Astrocyte (in vitro differentiated cells and primary cell): Measurements from ENCODE around the gene C15orf62. TPM values are rescaled to one million over a fixed set of nuclear protein-coding genes. Genes with fewer than 3 reads are reported as not detected.

ENCODE experiments used
- DNase-seq: peaks from one replicate; pipeline ENCODE4 v3.0.0-alpha.2; 2010; ENCODE audit warnings: low read depth
- FAIRE-seq: peaks from 2 replicates; lab custom pipeline; 2011; peaks lifted over from hg19 to GRCh38; lab: Jason Lieb, UNC
- H2AFZ ChIP-seq: 2 replicates; pipeline ENCODE4 v1.6.0; 2012; ENCODE audit warnings: low read depth, low read length, inconsistent platforms
- H3K27ac ChIP-seq: 2 replicates; pipeline ENCODE4 v1.5.1; 2011; ENCODE audit warnings: low read depth, low read length, inconsistent platforms
- H3K27me3 ChIP-seq: 2 replicates; pipeline ENCODE4 v1.6.0; 2011; ENCODE audit warnings: low read length, inconsistent platforms; ENCODE audit not compliant: insufficient read depth
- H3K36me3 ChIP-seq: 2 replicates; pipeline ENCODE4 v1.5.1; 2011; ENCODE audit warnings: low read length, inconsistent platforms; ENCODE audit not compliant: insufficient read depth
- H3K4me1 ChIP-seq: 2 replicates; pipeline ENCODE4 v1.5.1; 2011; ENCODE audit warnings: low read length, inconsistent platforms; ENCODE audit not compliant: insufficient read depth
- H3K4me2 ChIP-seq: 2 replicates; pipeline ENCODE4 v1.6.0; 2012; ENCODE audit warnings: low read length, inconsistent platforms
- H3K4me3 ChIP-seq: 2 replicates; pipeline ENCODE4 v1.5.1; 2011; ENCODE audit warnings: low read depth, mild to moderate bottlenecking, low read length, inconsistent platforms; ENCODE audit not compliant: insufficient read depth
- H3K79me2 ChIP-seq: 2 replicates; pipeline ENCODE4 v1.6.0; 2012; ENCODE audit warnings: mild to moderate bottlenecking, low read length, inconsistent platforms; ENCODE audit not compliant: insufficient read depth
- H3K9ac ChIP-seq: 2 replicates; pipeline ENCODE4 v1.6.0; 2012; ENCODE audit warnings: mild to moderate bottlenecking, low read length, inconsistent platforms
- H3K9me3 ChIP-seq: 2 replicates; pipeline ENCODE4 v1.5.1; 2012; ENCODE audit warnings: low read depth, mild to moderate bottlenecking, low read length, inconsistent platforms; ENCODE audit not compliant: insufficient read depth
- H4K20me1 ChIP-seq: 2 replicates; pipeline ENCODE4 v1.6.0; 2012; ENCODE audit warnings: low read length, inconsistent platforms; ENCODE audit not compliant: insufficient read depth
- H3K27ac Mint-ChIP-seq: one replicate; pipeline ENCODE4 v1.8.0; 2021; ENCODE audit warnings: mild to moderate bottlenecking, mixed read lengths; ENCODE audit not compliant: unreplicated experiment
- H3K27me3 Mint-ChIP-seq: one replicate; pipeline ENCODE4 v1.8.0; 2021; ENCODE audit warnings: low read depth, mixed read lengths; ENCODE audit not compliant: unreplicated experiment
- H3K36me3 Mint-ChIP-seq: one replicate; pipeline ENCODE4 v1.8.0; 2021; ENCODE audit warnings: low read depth, mixed read lengths; ENCODE audit not compliant: unreplicated experiment
- H3K4me1 Mint-ChIP-seq: one replicate; pipeline ENCODE4 v1.8.0; 2021; ENCODE audit warnings: low read depth, mixed read lengths; ENCODE audit not compliant: unreplicated experiment
- H3K4me3 Mint-ChIP-seq: one replicate; pipeline ENCODE4 v1.8.0; 2021; ENCODE audit warnings: mild to moderate bottlenecking, moderate library complexity, mixed read lengths; ENCODE audit not compliant: unreplicated experiment
- H3K9me3 Mint-ChIP-seq: one replicate; pipeline ENCODE4 v1.8.0; 2021; ENCODE audit warnings: mild to moderate bottlenecking, mixed read lengths; ENCODE audit not compliant: unreplicated experiment
- EZH2 ChIP-seq: IDR thresholded peaks from 2 replicates; pipeline ENCODE4 v1.6.1; 2012; ENCODE audit warnings: mild to moderate bottlenecking, low read length, inconsistent platforms; ENCODE audit not compliant: insufficient read depth
- total RNA-seq: library from RNA; stranded (reverse); gene quantifications from 2 replicates; pipeline ENCODE4 v1.2.1, GENCODE V29; 2021
- TF ChIP-seq, protein P1 (sequence below): IDR thresholded peaks from 2 replicates; pipeline ENCODE4 v1.5.1; 2011; ENCODE audit warnings: low read depth, mild to moderate bottlenecking, inconsistent platforms, low read length, moderate library complexity; ENCODE audit not compliant: insufficient read depth

The C15orf62 gene
- total RNA-seq, 1 donor from 2014 or later, result not detected

DNA sequence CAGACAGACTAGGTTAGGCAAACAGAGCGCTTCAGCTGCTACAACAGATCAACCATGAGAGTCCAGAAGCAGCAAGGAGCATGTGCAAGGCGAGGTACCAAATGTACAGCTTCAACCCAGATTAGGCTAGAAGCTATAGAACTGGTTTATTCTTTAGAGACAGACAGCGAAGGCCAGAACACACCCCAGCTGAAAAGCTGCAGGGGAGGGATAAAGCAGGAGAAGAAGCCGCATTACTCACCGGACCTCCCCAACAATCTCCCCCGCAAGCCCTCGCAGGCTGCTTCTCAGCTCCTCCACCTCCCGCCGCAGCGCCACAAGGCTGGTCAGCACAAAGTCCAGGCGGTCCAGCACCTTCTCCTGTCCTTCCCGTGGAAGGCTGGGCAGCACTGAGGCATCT lies 18.0 kb upstream of the C15orf62 start:
- no peak overlapping the region for H2AFZ ChIP-seq
- no peaks in the 10 kb centered on the region for H3K9me3 Mint-ChIP-seq
- peaks cover 8% of the 10 kb centered on the region for H3K4me1 ChIP-seq
- H3K27ac Mint-ChIP-seq, result no peak overlapping the region
- H3K9me3 ChIP-seq, result no peaks in the 10 kb centered on the region
- peaks cover 12% of the 10 kb centered on the region for H3K4me1 Mint-ChIP-seq
- H4K20me1 ChIP-seq, result peaks cover 31% of the 10 kb centered on the region
- peaks cover 2% of the 10 kb centered on the region for H3K36me3 Mint-ChIP-seq
- peaks cover 4% of the 10 kb centered on the region for H3K36me3 ChIP-seq
- no peak overlapping the region for H3K9ac ChIP-seq
- no peak overlapping the region for H3K4me2 ChIP-seq
- H3K79me2 ChIP-seq, result peaks cover 45% of the 10 kb centered on the region
- no peak overlapping the region for H3K4me3 Mint-ChIP-seq
- DNase-seq (no peak), FAIRE-seq (no peak)
- no peak overlapping the region for H3K27ac ChIP-seq
- H3K4me3 ChIP-seq, result no peak overlapping the region
- H3K27me3 ChIP-seq, result no peaks in the 10 kb centered on the region
- no peak for TF ChIP-seq EZH2
- TF ChIP-seq, protein P1, sequence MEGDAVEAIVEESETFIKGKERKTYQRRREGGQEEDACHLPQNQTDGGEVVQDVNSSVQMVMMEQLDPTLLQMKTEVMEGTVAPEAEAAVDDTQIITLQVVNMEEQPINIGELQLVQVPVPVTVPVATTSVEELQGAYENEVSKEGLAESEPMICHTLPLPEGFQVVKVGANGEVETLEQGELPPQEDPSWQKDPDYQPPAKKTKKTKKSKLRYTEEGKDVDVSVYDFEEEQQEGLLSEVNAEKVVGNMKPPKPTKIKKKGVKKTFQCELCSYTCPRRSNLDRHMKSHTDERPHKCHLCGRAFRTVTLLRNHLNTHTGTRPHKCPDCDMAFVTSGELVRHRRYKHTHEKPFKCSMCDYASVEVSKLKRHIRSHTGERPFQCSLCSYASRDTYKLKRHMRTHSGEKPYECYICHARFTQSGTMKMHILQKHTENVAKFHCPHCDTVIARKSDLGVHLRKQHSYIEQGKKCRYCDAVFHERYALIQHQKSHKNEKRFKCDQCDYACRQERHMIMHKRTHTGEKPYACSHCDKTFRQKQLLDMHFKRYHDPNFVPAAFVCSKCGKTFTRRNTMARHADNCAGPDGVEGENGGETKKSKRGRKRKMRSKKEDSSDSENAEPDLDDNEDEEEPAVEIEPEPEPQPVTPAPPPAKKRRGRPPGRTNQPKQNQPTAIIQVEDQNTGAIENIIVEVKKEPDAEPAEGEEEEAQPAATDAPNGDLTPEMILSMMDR, result no peak
- no peaks in the 10 kb centered on the region for H3K27me3 Mint-ChIP-seq

- Mint-ChIP-seq H3K9me3 (no peaks in the 10 kb centered on the region), H3K27me3 (no peaks in the 10 kb centered on the region), H3K4me1 (peaks cover 12% of the 10 kb centered on the region), H3K36me3 (peaks cover 2% of the 10 kb centered on the region), H3K4me3 (peak overlapping the region; percentile 91), H3K27ac (peak overlapping the region; percentile 72)
- Histone ChIP-seq H3K4me3 (peak overlapping the region; percentile 91), H3K4me1 (peaks cover 8% of the 10 kb centered on the region), H3K36me3 (peaks cover 2% of the 10 kb centered on the region), H3K9ac (peak overlapping the region; percentile 91), H3K9me3 (no peaks in the 10 kb centered on the region), H4K20me1 (peaks cover 9% of the 10 kb centered on the region), H3K79me2 (peaks cover 45% of the 10 kb centered on the region), H3K4me2 (peak overlapping the region; percentile 98), H3K27me3 (no peaks in the 10 kb centered on the region), H3K27ac (peak overlapping the region; percentile 62), H2AFZ (peak overlapping the region; percentile 88)
- DNase-seq, result no peak
- FAIRE-seq, result no peak
- TF ChIP-seq, protein P1, result no peak
- no peak for TF ChIP-seq EZH2
Observed at GRCh38 chr15:40754574-40754882, 15.3 kb upstream of the C15orf62 start.

DNA sequence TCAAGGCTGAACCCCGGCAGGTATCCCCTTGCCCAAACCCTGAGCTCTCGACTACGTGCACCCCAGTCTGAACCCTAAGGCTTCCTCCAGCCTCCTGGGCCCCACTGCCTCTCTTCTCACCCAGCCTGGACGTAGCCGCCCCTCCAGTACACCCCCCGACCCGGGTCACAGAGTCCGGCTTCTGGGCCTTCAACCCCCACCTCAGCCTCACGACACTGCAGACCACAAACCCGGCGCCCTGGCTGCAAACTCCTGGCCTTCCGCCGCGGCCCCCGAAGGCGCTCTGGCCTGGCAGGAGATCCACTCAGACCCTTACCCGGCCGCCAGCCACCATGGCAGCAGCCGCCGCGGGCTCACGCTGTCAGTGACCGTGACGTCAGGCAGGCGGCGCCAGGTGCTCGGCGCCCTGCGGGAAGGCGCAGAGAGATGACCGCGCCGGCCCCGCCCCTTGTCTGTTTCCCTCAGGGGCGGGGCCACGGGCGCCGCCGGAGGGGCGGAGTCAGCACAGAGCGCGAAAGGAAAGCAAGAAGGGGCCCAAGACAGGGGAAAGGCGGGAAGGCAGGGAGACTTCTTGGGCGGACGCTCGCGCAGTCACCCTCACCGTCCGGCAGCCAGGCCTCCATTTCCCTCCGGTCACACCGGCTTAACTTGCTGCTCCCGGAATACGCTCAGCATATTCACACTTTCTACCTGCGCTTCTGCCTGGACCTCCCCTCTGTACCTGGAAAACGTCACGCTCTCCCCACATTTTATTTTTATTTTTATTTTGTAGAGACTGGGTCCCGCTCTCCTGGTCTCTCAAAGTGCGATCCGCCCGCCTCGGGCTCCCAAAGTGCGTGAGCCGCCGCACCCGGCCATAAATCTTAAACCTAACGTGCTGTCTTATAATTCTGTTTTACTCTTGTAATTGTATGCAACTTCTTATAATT lies 14.6 kb upstream of the C15orf62 start, which contains the start of gene RMDN3:
RMDN3 (minus strand) TSS at position 372 of the 929 bp plus-strand sequence. CDS start 471 bp downstream, outside the sequence.
- no peaks in the 10 kb centered on the region for H3K9me3 ChIP-seq
- H4K20me1 ChIP-seq, result peaks cover 9% of the 10 kb centered on the region
- peak within 1 kb of the TSS; percentile 98 for H3K4me2 ChIP-seq
- H3K79me2 ChIP-seq, result peaks cover 45% of the 10 kb centered on the region
- no peaks in the 10 kb centered on the region for H3K27me3 Mint-ChIP-seq
- peak within 1 kb of the TSS; percentile 72 for H3K27ac Mint-ChIP-seq
- DNase-seq, result peak; percentile 75
- peak within 1 kb of the TSS; percentile 91 for H3K4me3 ChIP-seq
- H3K4me1 Mint-ChIP-seq, result peaks cover 12% of the 10 kb centered on the region
- no peaks in the 10 kb centered on the region for H3K27me3 ChIP-seq
- TF ChIP-seq EZH2, result no peak
- TF ChIP-seq, protein P1, result no peak
- peaks cover 8% of the 10 kb centered on the region for H3K4me1 ChIP-seq
- H3K9ac ChIP-seq, result peak within 1 kb of the TSS; percentile 91
- peak within 1 kb of the TSS; percentile 95 for H2AFZ ChIP-seq
- FAIRE-seq, result no peak
- no peaks in the 10 kb centered on the region for H3K9me3 Mint-ChIP-seq
- H3K27ac ChIP-seq, result peak within 1 kb of the TSS; percentile 73
- no peaks in the 10 kb centered on the region for H3K36me3 ChIP-seq
- peaks cover 2% of the 10 kb centered on the region for H3K36me3 Mint-ChIP-seq
- peak within 1 kb of the TSS; percentile 91 for H3K4me3 Mint-ChIP-seq
